ENCODE measurements around the gene ALPL. TPM values are rescaled to one million over a fixed set of nuclear protein-coding genes. Genes with fewer than 3 reads are reported as not detected.

Gene ALPL
- total and polyA plus RNA-seq, 2 donors (not counting 1 experiment from before 2014, with no cell fraction given), result 1.3 to 3.6 TPM

- Histone ChIP-seq H3K36me3 (ENCODE audit: control insufficient read depth, insufficient read depth, low read length) (no peaks in the 10 kb centered on the region), H3K27me3 (ENCODE audit: control insufficient read depth, insufficient read depth, low read length) (peaks cover 16% of the 10 kb centered on the region), H3K9ac (ENCODE audit: insufficient read depth, low read length) (no peak overlapping the region), H3K9me3 (ENCODE audit: control insufficient read depth, insufficient read depth, low read depth, low read length) (no peaks in the 10 kb centered on the region), H3K4me2 (ENCODE audit: extremely low read depth, insufficient read depth, low read length) (no peak overlapping the region), H4K20me1 (ENCODE audit: control insufficient read depth, extremely low read depth, insufficient read depth, low read length) (no peaks in the 10 kb centered on the region), H3K4me3 (replicated peaks in 1 of 4; ENCODE audit: control extremely low read depth in 1 of 4, insufficient read depth in 1 of 4, low read depth in 3 of 4, low read length in 4 of 4) (no peak overlapping the region), H2AFZ (ENCODE audit: low read length) (no peak overlapping the region), H3K27ac (ENCODE audit: insufficient read depth, low read length) (no peak overlapping the region), H3K4me1 (ENCODE audit: control insufficient read depth, extremely low read depth, insufficient read depth, low read length) (no peaks in the 10 kb centered on the region), H3K79me2 (ENCODE audit: control insufficient read depth, insufficient read depth, low read length) (no peaks in the 10 kb centered on the region)
- DNase-seq (ENCODE audit: low read depth in 2 of 2), result no peak
- TF ChIP-seq CTCF (conservative IDR thresholded peaks at IDR 0.05 in 1 of 2, IDR thresholded peaks at IDR 0.05 in 1 of 2; ENCODE audit: low read depth in 1 of 2, low read length in 2 of 2), result no peak
- TF ChIP-seq EZH2 (IDR thresholded peaks at IDR 0.05; ENCODE audit: low read length, missing control alignments), result no peak
These were observed 22.0 kb downstream of the ALPL start for GRCh38 chr1:21531241-21531640.

GRCh38 chr1:21532496-21532895 lies 23.3 kb downstream of the ALPL start:
- DNase-seq (ENCODE audit: low read depth in 2 of 2), result no peak
- Histone ChIP-seq H3K27me3 (ENCODE audit: control insufficient read depth, insufficient read depth, low read length) (peaks cover 19% of the 10 kb centered on the region), H3K36me3 (ENCODE audit: control insufficient read depth, insufficient read depth, low read length) (no peaks in the 10 kb centered on the region), H2AFZ (ENCODE audit: low read length) (no peak overlapping the region), H3K4me2 (ENCODE audit: extremely low read depth, insufficient read depth, low read length) (no peak overlapping the region), H3K4me3 (replicated peaks in 1 of 4; ENCODE audit: control extremely low read depth in 1 of 4, insufficient read depth in 1 of 4, low read depth in 3 of 4, low read length in 4 of 4) (no peak overlapping the region), H3K9me3 (ENCODE audit: control insufficient read depth, insufficient read depth, low read depth, low read length) (no peaks in the 10 kb centered on the region), H4K20me1 (ENCODE audit: control insufficient read depth, extremely low read depth, insufficient read depth, low read length) (no peaks in the 10 kb centered on the region), H3K27ac (ENCODE audit: insufficient read depth, low read length) (no peak overlapping the region), H3K4me1 (ENCODE audit: control insufficient read depth, extremely low read depth, insufficient read depth, low read length) (peaks cover under 1% of the 10 kb centered on the region), H3K9ac (ENCODE audit: insufficient read depth, low read length) (no peak overlapping the region), H3K79me2 (ENCODE audit: control insufficient read depth, insufficient read depth, low read length) (no peaks in the 10 kb centered on the region)
- no peak for TF ChIP-seq EZH2 (IDR thresholded peaks at IDR 0.05; ENCODE audit: low read length, missing control alignments)
- TF ChIP-seq CTCF (conservative IDR thresholded peaks at IDR 0.05 in 1 of 2, IDR thresholded peaks at IDR 0.05 in 1 of 2; ENCODE audit: low read depth in 1 of 2, low read length in 2 of 2), result no peak

- no peaks in the 10 kb centered on the region for H4K20me1 ChIP-seq (ENCODE audit: control insufficient read depth, extremely low read depth, insufficient read depth, low read length)
These were observed 23.8 kb downstream of the ALPL start for GRCh38 chr1:21532992-21533534.

More at GRCh38 chr1:21532992-21533534, 23.8 kb downstream of the ALPL start:
- peaks cover 7% of the 10 kb centered on the region for H3K4me1 ChIP-seq (ENCODE audit: control insufficient read depth, extremely low read depth, insufficient read depth, low read length)
- TF ChIP-seq EZH2 (IDR thresholded peaks at IDR 0.05; ENCODE audit: low read length, missing control alignments), result no peak
- no peak for TF ChIP-seq CTCF (conservative IDR thresholded peaks at IDR 0.05 in 1 of 2, IDR thresholded peaks at IDR 0.05 in 1 of 2; ENCODE audit: low read depth in 1 of 2, low read length in 2 of 2)
- no peak overlapping the region for H3K4me2 ChIP-seq (ENCODE audit: extremely low read depth, insufficient read depth, low read length)
- no peak overlapping the region for H2AFZ ChIP-seq (ENCODE audit: low read length)
- no peaks in the 10 kb centered on the region for H3K9me3 ChIP-seq (ENCODE audit: control insufficient read depth, insufficient read depth, low read depth, low read length)
- H3K4me3 ChIP-seq (replicated peaks in 1 of 4; ENCODE audit: control extremely low read depth in 1 of 4, insufficient read depth in 1 of 4, low read depth in 3 of 4, low read length in 4 of 4), result no peak overlapping the region
- H3K27ac ChIP-seq (ENCODE audit: insufficient read depth, low read length), result no peak overlapping the region
- no peaks in the 10 kb centered on the region for H3K79me2 ChIP-seq (ENCODE audit: control insufficient read depth, insufficient read depth, low read length)
- H3K27me3 ChIP-seq (ENCODE audit: control insufficient read depth, insufficient read depth, low read length), result peaks cover 19% of the 10 kb centered on the region
- H3K9ac ChIP-seq (ENCODE audit: insufficient read depth, low read length), result no peak overlapping the region
- H3K36me3 ChIP-seq (ENCODE audit: control insufficient read depth, insufficient read depth, low read length), result no peaks in the 10 kb centered on the region
- DNase-seq (ENCODE audit: low read depth in 2 of 2), result no peak

All from fibroblast of lung (primary cell).